NCI-H1048 (cell line): ENCODE data around the gene CTAGE9.
"Not testable (repeated sequence)": the region's sequence is repeated elsewhere in the genome, so short reads cannot be mapped to it uniquely, and the experiment has no call there.

Experiments
- DNase-seq: peaks from one replicate; lab custom pipeline; 2025; lab: John Stamatoyannopoulos, UW

Gene CTAGE9

DNA sequence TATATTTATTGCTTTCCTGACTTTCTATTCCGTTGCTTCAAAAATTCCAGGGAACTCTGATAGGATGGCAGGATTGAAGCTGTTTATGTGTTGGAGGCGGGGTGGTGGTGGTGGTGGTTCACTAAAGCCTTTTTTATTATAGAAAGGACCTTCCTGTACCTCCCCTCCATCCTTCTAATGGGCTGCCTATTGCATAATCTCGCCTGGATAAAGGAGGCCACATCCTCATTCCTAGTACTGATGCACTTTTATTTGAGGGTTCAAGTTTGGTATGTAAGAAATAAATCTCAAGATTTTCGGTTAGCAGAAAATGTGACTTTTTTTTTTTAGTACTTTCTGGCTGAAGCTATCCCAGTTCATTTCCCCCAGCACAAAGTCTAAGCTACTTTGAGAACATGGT, 18.7 kb upstream of the CTAGE9 start:
- no peak for DNase-seq

DNA sequence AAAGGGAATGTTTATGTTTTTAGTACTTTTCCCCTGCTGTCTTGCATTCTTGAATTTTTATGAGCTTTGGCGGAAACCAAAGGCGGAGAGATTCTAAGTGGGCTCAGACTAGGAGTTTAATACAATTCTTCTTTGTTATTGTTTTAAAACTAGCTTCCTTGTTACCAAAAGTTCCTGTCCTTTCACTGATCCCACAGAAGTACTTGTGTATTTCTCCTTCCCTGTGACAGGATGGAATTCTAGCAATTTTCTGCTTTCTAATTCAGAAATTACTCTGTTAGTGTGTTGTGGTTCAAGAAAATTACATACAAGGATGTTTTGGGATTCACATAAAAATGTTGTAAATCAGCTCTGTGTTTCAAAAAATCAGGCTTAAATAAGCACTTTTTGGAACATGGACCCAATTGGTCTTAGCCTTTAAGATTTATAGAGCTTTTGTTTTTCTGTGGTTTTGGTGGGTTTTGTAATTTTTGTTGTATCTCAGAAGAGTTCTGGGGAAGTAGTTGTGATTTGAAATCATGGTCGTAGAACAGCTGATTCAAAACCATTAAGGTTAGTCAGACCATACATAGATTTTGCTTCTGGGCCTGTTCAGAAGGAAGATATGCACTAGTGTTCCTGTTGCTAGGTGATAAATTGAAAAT, 17.6 kb upstream of the CTAGE9 start:
- no peak for DNase-seq

DNA sequence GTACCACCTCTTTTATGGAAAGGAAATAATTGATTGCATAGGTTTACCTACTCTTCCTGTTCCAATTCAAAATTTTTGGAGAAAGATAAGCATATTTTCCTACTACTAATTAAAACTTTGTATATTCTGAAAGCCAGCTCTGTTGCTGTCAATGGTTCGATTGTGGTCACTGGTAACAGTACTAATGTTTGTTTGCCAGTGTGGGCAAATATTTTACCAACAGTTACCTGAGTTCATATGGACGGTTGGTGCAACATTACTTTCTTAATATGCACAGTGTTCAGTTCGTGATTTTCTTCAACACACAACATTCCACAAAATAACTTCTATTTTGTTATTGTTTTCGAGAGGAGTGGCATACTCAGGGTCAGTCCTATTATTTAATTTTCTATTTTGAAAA, 17.1 kb upstream of the CTAGE9 start:
- no peak for DNase-seq

DNA sequence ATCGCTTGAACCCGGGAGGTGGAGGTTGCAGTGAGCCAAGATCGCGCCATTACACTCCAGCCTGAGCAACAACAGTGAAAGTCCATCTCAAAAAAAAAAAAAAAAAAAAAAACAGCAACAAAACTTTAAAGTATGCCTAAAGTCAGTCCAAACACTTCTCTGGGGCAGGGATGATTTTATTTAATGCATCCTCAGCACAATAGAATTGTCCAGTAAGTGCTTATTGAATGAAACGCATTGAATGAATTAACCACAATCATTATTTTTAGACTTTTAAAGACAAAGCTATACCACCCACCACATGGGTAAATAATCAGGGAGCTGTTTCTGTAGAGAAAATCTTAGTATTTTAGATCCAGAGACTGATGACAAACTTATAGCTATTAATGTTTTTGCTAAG, 16.6 kb upstream of the CTAGE9 start:
- DNase-seq = no peak

DNA sequence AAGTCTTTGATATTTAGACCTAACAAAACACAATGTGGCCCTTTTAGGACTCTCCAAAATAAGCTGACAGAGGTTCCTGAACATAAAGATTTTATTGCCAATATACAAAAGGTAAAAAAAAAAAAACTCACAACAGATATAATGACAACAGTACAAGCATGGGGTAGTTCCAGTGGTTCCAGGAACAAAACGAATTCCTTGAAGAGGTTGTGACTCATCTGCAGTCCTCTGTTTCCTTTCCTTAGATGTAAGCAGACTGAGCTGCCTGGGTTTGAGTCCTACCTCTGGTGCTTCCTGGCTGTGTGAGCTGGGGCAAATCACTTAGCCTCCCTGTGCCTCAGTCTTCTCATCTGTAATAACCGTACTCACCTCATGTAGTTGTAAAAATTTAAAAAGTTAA, 13.3 kb upstream of the CTAGE9 start:
- no peak for DNase-seq

DNA sequence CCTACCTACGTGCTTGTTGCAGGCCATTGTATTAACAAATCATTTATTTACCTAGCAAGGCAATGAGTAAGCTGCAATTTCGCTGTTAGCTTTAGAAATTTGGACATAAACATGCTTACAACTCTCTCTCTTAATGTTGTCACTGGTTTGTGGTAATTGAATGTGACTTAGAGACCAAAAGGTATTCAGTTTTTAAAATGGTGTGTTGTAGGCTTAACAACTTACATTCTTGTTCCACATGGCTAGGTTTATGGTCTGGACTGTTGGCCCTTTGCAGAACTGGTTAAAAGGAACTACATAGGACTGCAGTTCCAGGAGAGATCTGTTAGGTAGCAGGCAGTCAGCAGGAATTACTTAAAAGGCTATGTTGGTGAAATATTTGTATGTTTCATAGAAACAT, 10.3 kb upstream of the CTAGE9 start:
- no peak for DNase-seq

DNA sequence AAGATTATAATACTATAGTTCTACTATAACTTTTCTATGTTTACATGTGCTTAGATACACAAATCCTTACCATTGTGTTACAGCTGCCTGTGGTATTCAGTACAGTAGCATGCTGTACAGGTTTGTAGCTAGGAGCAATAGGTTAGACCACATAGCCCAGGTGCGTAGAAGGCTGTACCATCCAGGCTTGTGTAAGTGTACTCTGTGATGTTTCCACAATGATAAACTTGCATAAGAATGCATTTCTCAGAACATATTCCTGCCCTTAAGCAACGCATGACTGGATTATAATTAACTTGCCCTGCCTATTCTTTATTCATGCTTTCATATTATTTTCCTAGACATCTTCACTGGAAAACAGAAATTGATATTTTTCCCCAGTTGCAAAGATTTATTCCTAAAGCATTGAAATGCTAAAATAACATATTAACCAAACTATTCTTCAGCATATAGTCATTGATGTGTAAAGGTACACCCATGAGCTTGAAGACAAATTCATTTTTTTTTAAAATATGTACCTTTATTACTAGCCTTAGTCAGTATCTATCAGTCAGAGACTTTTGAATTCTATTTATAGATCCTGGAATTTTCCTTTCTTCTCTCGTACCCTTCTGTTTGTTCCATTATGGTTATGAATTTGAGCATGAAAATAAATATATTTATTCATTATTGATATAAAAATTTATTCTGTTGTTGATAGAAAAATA, 7.2 kb upstream of the CTAGE9 start:
- peak; percentile 30 for DNase-seq

DNA sequence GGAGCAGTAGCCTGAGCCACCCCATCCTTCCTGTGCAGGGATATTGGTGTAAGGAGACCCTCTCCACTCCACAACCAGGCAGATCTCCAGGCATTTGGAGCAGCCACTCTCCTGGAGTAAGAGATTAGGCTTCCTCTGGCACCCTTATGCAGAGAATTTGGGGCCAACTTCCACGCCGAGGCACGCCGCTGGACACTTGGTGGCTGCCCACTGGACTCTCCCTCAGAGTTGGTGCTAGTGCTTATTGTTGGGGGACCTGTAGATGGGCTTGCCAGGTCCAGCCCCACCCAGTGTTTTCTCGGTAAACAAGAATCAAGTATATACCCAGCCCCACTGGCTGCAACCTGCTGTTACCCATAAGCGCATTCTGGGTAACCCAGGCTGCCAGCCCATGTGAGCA, 4.8 kb upstream of the CTAGE9 start:
- DNase-seq = not testable (repeated sequence)

DNA sequence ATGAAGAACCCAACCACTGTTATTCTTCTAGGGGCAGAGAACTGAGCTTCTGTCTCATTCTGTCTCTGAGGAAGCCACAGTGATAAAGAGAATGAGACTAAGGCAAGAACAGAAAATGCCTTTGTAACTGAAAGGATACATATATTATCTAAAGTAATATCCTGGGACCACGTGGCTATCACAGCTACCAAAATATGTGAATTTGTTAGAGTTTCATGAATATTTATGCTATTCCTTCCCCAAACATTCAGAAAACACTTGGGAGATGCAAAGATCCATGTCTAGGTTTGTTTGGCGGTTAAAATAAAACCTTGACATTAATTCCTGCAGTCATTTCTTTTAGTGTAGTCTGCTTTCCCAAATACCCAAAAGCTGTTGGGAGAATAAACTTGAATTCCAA, 6.9 kb downstream of the CTAGE9 start:
- DNase-seq = not testable (repeated sequence)

DNA sequence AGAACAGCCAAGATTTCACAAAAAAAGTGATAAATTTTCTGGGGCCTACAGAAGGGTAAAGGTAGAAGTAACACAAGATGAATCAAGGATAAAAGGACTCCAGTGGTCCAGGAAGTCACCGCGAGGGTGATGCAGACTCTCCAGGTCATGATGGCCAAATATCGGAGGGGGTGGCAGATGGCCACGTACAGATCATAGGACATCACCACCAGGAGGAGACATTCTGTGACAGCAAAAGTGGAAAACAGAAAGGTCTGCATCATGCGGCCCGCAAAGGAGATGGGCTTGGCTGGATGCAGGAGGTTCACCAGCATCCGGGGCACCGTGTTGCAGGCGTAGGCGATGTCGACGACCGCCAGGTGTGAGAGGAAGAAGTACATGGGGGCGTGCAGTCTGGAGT, 10.0 kb downstream of the CTAGE9 start:
- DNase-seq = not testable (repeated sequence)

DNA sequence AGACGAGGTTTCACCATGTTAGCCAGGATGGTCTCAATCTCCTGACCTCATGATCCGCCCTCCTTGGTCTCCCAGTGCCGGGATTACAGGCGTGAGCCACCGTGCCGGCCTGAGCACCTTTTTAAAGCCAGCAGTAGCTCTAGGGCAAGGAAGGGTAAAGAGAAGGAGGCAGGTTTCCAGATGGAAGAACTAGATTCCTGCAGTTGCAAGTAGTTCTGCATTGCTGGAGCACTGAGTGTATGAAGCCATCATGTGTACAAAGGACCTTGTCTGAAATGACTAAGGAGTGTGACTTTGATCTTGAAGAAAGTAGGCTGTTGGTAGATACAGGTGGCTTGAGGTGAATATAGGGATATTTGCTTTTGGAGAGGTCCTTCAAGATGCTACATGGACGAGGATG, 13.9 kb downstream of the CTAGE9 start:
- DNase-seq = no peak

DNA sequence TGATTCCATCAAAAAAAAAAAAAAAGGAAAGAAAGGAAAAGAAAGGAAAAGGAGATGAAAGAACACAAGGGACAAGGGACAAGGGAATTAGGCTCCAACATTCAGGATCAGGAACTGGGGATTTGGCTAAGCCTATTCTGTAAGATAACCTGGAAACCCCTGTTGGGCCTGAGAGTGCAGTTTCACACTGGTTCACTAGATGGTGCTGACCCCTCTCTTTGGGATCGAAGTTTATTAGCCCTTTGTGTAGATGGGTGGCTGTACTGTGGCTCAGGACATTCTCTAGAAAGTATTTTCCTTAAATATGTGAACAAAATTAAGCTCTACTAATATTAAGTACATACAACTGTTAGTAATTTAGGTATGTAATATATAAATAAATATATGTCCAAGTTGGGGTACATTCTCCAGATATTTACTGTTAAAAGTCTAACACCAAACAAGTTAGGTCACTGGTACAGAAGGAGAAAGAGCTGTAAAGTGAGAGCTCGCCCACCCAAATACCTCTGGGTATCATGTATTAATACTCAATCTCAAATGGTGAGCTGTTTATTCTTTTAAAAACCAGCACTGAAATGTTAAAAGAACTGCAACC, 15.9 kb downstream of the CTAGE9 start:
- peak; percentile 11 for DNase-seq

DNA sequence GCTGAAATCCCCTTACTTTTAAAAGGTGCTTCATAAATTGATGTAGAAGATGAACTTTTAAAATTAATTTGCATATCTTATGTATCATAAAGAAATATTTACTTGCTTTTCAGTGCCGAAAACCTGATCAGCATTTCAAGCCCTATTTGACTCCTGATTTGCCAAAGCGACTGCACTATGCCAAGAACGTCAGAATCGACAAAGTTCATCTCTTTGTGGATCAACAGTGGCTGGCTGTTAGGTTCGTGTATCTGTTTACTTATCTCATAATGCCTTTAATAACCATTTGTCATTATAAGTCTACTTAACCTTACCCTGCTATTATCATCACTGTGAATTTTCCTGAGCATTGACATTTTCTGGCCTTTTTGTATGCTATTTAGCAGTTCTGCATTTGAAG, 17.4 kb downstream of the CTAGE9 start:
- no peak for DNase-seq

DNA sequence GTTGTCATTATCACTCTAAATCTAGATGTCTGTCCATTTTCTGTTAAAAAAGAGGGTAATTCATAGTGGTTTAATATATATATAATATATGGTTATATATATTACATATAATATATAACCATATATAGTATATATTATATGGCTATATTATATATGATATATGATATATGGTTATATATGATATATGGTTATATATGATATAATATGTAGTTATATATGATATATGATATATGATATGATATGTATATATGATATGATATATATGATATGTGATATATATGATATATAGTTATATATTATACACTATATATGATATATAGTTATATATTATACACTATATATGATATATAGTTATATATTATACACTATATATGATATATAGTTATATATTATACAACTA, 18.2 kb downstream of the CTAGE9 start:
- DNase-seq = no peak

DNA sequence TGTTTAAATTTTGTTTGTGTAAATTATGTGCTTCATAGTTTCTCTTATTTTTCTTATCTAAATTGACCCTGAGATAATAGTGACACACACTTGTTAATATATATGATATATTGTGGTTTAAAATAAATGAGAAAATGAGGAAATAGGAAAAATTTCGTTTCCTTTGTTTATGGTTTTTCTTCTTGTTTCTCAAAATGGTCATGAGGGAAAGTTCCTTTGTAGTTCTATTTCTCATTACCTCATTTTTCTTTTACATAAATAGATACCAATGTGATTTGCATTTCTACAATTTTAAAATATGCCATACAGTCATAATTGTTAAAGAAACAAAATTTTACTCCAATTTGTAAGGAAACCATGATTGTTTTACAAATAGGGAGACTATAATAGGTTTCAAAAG, 18.8 kb downstream of the CTAGE9 start:
- no peak for DNase-seq

DNA sequence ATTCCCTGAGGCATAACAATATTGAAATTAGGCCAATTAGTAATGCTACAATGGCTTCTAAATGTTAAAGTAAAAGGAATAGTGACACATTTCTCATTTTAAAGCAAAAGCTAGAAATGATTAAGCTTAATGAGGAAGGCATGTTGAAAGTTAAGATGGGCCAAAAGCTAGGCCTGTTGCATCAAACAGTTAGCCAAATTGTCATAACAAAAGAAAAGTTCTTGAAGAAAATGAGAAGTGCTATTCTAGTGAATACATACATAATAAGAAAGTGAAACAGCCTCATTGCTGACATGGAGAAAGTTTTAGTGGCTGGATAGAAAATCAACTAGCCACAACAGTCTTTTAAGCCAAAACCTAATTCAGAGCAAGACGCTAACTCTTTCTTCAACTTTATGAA, 22.5 kb downstream of the CTAGE9 start:
- DNase-seq = no peak

DNA sequence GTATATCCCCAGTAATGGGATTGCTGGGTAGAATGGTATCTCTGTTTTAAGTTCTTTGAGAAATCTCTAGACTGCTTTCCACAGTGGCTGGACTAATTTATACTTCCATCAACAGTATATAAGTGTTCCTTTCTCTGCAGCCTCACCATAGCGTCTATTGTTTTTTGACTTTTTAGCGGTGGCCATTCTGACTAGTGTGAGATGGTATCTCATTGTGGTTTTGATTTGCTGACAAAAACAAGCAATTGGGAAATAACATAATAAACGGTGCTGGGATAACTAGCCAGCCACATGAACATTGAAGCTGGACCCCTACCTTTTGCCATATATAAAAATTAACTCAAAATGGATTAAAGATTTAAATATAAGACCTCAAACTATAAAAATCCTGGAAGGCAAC, 23.8 kb downstream of the CTAGE9 start:
- DNase-seq = no peak

DNA sequence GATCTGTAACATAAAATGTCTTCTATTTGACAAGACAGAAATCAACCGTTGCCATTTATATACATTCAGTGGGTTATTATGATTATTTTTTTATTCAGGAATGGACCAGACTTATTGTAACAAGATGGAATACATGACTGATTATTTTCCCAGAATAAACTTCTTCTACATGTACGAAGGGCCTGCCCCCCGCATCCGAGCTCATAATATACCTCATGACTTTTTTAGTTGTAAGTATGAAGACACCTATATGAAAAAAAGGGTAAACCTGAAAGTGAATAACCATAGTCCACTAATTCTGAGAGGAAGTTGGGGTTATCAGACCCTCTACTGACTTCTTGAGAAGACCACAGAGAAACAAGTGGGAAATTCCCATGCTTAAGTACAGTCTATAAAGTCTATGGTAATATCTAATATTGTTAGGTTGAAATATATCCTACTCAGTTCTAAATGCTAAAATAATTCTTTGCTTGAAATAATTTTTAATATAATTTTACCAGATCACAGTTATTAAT, 25.5 kb downstream of the CTAGE9 start:
- DNase-seq = no peak

DNA sequence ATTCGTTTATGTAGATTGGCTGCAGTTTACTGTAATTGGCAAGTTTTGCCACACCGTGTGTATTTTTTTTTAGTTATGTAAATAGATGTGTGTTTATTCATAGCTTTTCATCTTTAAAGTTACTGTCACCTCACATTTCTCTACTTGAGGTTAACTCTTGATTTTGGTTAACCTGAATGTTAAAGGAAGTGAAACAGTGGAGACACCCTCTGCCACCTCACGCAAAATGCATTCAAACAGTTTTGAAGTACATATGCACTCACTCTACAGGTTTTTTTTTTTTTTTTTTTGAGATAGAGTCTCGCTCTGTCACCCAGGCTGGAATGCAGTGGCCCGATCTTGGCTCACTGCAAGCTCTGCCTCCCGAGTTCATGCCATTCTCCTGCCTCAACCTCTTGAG, 27.3 kb downstream of the CTAGE9 start:
- DNase-seq = no peak

DNA sequence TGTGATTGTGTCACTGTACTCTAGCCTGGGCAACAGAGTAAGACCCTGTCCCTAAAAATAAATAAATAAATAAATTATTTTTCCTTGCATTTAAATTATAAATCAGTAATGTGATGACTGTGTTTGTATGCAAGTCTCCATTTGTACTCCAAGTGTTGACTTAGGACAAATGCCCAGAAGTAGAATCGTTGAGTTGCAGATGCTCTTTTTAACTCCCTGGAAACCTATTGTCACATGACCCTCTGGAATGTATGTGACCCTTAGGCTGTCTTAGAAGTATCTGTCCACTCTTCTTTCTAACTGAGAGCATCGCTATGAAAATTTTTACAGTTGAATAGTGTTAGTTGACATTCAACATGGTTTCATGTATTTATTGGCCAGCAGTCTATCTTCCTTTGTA, 28.4 kb downstream of the CTAGE9 start:
- no peak for DNase-seq

DNA sequence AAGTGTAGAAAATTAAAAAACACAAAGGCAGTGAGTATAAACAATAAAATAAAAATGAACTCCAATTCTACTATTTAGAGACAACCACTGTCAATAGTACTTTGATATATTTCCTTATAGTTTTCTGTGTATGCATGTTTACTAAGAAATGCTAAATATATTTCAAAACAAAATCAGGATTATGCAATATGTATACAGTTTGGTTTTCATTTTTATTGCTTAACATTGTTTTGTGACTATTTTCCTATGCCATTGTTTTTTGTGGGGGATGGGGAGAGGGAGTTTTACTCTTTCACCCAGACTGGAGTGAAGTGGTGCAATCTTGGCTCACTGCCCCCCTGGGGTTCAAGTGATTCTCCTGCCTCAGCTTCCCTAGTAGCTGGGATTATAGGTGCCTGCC, 29.2 kb downstream of the CTAGE9 start:
- no peak for DNase-seq

DNA sequence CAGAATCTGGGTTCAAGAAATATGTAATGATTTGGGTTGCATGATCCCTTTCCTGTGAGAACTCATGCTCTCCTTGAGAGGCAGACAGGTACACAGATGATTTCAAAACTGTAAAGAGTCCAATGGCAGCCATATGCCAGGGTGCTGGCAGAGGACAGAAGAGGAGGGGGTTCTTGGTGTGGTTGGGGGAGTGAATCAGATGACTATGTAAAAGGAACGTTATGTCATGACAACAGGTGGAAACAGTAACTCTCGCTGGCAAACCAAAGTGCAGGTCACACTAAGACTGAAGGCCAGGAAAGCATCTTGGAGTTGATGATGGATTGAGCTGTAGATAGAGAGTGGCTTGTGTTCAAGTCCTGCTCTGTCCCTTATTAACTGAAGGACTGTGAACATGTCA, 29.9 kb downstream of the CTAGE9 start:
- DNase-seq = no peak

DNA sequence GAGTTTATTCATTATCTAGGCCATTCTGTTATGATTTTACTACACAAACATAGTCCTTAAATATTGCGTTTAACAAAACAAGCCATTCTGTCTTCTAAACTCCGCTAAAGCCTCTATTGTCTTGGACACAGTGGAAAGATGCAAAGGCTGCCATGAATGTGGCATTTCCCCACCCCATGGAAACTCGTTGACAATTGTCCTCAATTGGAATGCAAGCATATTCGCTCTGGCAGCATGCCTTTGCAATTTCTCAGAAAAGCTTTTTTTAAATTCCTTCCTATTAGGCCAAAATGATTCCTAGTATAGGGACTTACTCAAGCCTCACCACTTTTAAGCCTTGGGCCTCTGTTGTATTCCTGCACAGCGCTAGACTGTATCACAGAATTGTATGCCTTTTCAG, 32.4 kb downstream of the CTAGE9 start:
- no peak for DNase-seq

DNA sequence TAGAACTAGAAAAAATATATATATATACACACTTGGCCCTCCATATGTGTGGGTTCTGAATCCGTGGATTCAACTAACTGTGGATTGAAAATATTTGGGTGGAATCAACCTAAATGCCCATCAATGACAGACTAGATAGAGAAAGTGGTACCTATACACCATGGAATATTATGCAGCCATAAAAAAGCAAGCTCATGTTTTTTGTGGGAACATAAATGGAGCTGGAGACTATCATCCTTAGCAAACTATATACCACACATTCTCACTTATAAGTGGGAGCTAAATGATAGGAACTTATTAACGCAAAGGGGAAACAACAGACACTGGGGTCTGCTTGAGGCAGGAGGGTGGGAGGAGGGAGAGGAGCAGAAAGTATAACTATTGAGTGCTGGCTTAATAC, 37.6 kb downstream of the CTAGE9 start:
- DNase-seq = no peak
